PC-3 (cell line): ENCODE measurements around the gene PRICKLE1.

Source experiments
- EZH2 ChIP-seq: fragments of 300-600 bp; sonication (generic); IDR thresholded peaks from one replicate; pipeline ENCODE4 v1.6.1; 2017; ENCODE audit warnings: antibody characterized with exemption, mild to moderate bottlenecking, low read length; ENCODE audit not compliant: unreplicated experiment
- EZH2phosphoT487 ChIP-seq: fragments of 300-600 bp; sonication (generic); IDR thresholded peaks from 2 replicates; pipeline ENCODE4 v1.6.1; 2018; ENCODE audit warnings: mild to moderate bottlenecking, antibody characterized with exemption, low read length, borderline replicate concordance
- TF ChIP-seq, protein P1 (sequence below): fragments of 300-600 bp; sonication (generic); conservative IDR thresholded peaks from 2 replicates; pipeline ENCODE4 v1.5.1; 2017; ENCODE audit warnings: antibody characterized with exemption, low read depth, mild to moderate bottlenecking, low read length

DNA sequence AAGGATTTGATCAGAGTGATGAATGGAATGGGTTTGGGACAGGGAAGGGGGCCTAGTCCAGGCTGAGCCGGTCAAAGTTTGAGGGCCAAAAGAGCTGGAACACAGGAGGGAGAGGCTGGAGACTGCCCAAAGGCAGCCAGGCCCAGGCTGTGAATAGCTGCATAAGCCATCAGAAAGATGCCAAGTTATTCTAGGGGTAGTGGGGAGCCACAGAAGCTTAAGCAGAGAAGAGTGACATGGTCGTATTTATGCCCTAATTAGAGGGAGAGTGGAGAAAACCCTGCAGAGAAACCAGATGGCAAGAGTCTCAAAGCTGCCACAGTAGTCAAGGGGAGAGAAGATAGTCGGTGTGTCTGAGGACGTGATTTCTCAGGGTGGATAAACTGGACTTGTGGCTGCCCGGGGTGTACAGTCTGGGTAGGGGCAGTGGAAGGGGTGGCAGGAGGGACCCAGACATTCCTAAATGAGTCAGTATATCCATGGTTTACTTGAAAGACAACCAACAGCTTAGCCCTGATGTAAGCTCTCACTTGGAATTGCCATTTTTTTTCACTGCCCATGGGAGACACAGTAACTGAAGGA is 99.2 kb downstream of the PRICKLE1 start:
- TF ChIP-seq, protein P1, sequence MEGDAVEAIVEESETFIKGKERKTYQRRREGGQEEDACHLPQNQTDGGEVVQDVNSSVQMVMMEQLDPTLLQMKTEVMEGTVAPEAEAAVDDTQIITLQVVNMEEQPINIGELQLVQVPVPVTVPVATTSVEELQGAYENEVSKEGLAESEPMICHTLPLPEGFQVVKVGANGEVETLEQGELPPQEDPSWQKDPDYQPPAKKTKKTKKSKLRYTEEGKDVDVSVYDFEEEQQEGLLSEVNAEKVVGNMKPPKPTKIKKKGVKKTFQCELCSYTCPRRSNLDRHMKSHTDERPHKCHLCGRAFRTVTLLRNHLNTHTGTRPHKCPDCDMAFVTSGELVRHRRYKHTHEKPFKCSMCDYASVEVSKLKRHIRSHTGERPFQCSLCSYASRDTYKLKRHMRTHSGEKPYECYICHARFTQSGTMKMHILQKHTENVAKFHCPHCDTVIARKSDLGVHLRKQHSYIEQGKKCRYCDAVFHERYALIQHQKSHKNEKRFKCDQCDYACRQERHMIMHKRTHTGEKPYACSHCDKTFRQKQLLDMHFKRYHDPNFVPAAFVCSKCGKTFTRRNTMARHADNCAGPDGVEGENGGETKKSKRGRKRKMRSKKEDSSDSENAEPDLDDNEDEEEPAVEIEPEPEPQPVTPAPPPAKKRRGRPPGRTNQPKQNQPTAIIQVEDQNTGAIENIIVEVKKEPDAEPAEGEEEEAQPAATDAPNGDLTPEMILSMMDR: no peak
- no peak for TF ChIP-seq EZH2
- no peak for TF ChIP-seq EZH2phosphoT487
